Endothelial cell of hepatic sinusoid (primary cell): ENCODE measurements around the gene BRD3.

ENCODE experiments used
- in situ Hi-C: cut with HindIII; loops from 2 replicates; pipeline ENCODE4 v1.10.0; 2017; ENCODE audit warnings: low sequenced_read_pairs

BRD3 gene

GRCh38 chr9:134025606-134026541 lies 42.0 kb downstream of the BRD3 start:
- in situ Hi-C loops: no loop called here

- in situ Hi-C loops: no loop called here
Measured at GRCh38 chr9:134024828-134025605, 42.8 kb downstream of the BRD3 start, which contains the start of gene BRD3OS. BRD3OS (plus strand) TSS chr9:134025481; CDS start chr9:134026748, 1,267 bp downstream.

GRCh38 chr9:134024214-134024792 lies 43.5 kb downstream of the BRD3 start:
- in situ Hi-C loops: no loop called here

GRCh38 chr9:134014946-134015345 lies 52.9 kb downstream of the BRD3 start:
- in situ Hi-C loops: loop anchor here (5.0 kb wide), 1 partner anchor 37 kb away; no protein-coding TSS in a partner anchor

- in situ Hi-C loops: no loop called here
Measured at GRCh38 chr9:134011401-134011800, 56.4 kb downstream of the BRD3 start.

GRCh38 chr9:134010310-134011173 lies 57.3 kb downstream of the BRD3 start:
- in situ Hi-C loops: no loop called here

- in situ Hi-C loops: loop anchor here (5.0 kb wide), 1 partner anchor 105 kb away; no protein-coding TSS in a partner anchor
Measured at GRCh38 chr9:134007571-134007970, 60.3 kb downstream of the BRD3 start.

- in situ Hi-C loops: loop anchor here (5.0 kb wide), 1 partner anchor 105 kb away; no protein-coding TSS in a partner anchor
Measured at GRCh38 chr9:134007150-134007549, 60.7 kb downstream of the BRD3 start.

GRCh38 chr9:134005381-134005780 lies 62.4 kb downstream of the BRD3 start:
- in situ Hi-C loops: loop anchor here (5.0 kb wide), 1 partner anchor 103 kb away; no protein-coding TSS in a partner anchor

GRCh38 chr9:134004881-134005280 lies 62.9 kb downstream of the BRD3 start:
- in situ Hi-C loops: loop anchor here (5.0 kb wide), 1 partner anchor 103 kb away; no protein-coding TSS in a partner anchor

- in situ Hi-C loops: no loop called here
Measured at GRCh38 chr9:134004131-134004873, 63.5 kb downstream of the BRD3 start.

- in situ Hi-C loops: no loop called here
Measured at GRCh38 chr9:134003237-134003636, 64.6 kb downstream of the BRD3 start.

- in situ Hi-C loops: no loop called here
Measured at GRCh38 chr9:134002796-134003195, 65.0 kb downstream of the BRD3 start.

GRCh38 chr9:133999851-134000265 lies 68.0 kb downstream of the BRD3 start:
- in situ Hi-C loops: no loop called here

GRCh38 chr9:133998915-133999595 lies 68.8 kb downstream of the BRD3 start:
- in situ Hi-C loops: no loop called here

- in situ Hi-C loops: no loop called here
Measured at GRCh38 chr9:133997584-133997983, 70.2 kb downstream of the BRD3 start.

- in situ Hi-C loops: no loop called here
Measured at GRCh38 chr9:133996531-133997520, 71.0 kb downstream of the BRD3 start.
